ENCODE measurements around the gene PYGL. TPM values are rescaled to one million over a fixed set of nuclear protein-coding genes. Genes with fewer than 3 reads are reported as not detected.
A peak's percentile ranks its signal among the peaks of the same experiment; 100 is the strongest.
"Not testable (repeated sequence)": the region's sequence is repeated elsewhere in the genome, so short reads cannot be mapped to it uniquely, and the experiment has no call there.

PYGL gene
- total and polyA plus RNA-seq, 2 experiments from 2014 or later = 57.6 to 93.8 TPM

- Mint-ChIP-seq H3K4me3 (peak overlapping the region; percentile 92), H3K36me3 (ENCODE audit: low read depth) (peaks cover 12% of the 10 kb centered on the region), H3K27ac (no peak overlapping the region), H3K27me3 (ENCODE audit: insufficient read depth, low read depth, poor library complexity) (peaks cover 9% of the 10 kb centered on the region), H3K4me1 (peaks cover 8% of the 10 kb centered on the region), H3K9me3 (no peaks in the 10 kb centered on the region; the same call in 2 of the 3 replicates)
- Histone ChIP-seq H3K4me3 (peak overlapping the region; percentile 77), H3F3A (replicated peaks; ENCODE audit: low read depth) (peaks cover 5% of the 10 kb centered on the region; the same call in 1 of the 2 replicates), H3K4me1 (ENCODE audit: insufficient read depth) (peaks cover 11% of the 10 kb centered on the region), H3K4me2 (peak overlapping the region; percentile 99), H3K27me3 (ENCODE audit: insufficient read depth) (peaks cover 8% of the 10 kb centered on the region; the same call in 1 of the 2 replicates), H3K27ac (ENCODE audit: low read depth) (no peak overlapping the region), H2AFZ (peak overlapping the region; percentile 100), H4K20me1 (replicated peaks; ENCODE audit: insufficient read depth) (no peaks in the 10 kb centered on the region), H3K79me2 (replicated peaks; ENCODE audit: insufficient read depth) (peaks cover 6% of the 10 kb centered on the region), H3K36me3 (ENCODE audit: insufficient read depth) (0 out of 2 replicates have a peak, but pooled peaks cover 4% of the 10 kb centered on the region), H3K9me2 (ENCODE audit: insufficient read depth) (no peaks in the 10 kb centered on the region; the same call in 1 of the 2 replicates)
- no peak for TF ChIP-seq REST (IDR thresholded peaks at IDR 0.05; ENCODE audit: unreplicated experiment)
- TF ChIP-seq NANOG (IDR thresholded peaks at IDR 0.05; ENCODE audit: borderline replicate concordance) = no peak
- TF ChIP-seq, protein P1, sequence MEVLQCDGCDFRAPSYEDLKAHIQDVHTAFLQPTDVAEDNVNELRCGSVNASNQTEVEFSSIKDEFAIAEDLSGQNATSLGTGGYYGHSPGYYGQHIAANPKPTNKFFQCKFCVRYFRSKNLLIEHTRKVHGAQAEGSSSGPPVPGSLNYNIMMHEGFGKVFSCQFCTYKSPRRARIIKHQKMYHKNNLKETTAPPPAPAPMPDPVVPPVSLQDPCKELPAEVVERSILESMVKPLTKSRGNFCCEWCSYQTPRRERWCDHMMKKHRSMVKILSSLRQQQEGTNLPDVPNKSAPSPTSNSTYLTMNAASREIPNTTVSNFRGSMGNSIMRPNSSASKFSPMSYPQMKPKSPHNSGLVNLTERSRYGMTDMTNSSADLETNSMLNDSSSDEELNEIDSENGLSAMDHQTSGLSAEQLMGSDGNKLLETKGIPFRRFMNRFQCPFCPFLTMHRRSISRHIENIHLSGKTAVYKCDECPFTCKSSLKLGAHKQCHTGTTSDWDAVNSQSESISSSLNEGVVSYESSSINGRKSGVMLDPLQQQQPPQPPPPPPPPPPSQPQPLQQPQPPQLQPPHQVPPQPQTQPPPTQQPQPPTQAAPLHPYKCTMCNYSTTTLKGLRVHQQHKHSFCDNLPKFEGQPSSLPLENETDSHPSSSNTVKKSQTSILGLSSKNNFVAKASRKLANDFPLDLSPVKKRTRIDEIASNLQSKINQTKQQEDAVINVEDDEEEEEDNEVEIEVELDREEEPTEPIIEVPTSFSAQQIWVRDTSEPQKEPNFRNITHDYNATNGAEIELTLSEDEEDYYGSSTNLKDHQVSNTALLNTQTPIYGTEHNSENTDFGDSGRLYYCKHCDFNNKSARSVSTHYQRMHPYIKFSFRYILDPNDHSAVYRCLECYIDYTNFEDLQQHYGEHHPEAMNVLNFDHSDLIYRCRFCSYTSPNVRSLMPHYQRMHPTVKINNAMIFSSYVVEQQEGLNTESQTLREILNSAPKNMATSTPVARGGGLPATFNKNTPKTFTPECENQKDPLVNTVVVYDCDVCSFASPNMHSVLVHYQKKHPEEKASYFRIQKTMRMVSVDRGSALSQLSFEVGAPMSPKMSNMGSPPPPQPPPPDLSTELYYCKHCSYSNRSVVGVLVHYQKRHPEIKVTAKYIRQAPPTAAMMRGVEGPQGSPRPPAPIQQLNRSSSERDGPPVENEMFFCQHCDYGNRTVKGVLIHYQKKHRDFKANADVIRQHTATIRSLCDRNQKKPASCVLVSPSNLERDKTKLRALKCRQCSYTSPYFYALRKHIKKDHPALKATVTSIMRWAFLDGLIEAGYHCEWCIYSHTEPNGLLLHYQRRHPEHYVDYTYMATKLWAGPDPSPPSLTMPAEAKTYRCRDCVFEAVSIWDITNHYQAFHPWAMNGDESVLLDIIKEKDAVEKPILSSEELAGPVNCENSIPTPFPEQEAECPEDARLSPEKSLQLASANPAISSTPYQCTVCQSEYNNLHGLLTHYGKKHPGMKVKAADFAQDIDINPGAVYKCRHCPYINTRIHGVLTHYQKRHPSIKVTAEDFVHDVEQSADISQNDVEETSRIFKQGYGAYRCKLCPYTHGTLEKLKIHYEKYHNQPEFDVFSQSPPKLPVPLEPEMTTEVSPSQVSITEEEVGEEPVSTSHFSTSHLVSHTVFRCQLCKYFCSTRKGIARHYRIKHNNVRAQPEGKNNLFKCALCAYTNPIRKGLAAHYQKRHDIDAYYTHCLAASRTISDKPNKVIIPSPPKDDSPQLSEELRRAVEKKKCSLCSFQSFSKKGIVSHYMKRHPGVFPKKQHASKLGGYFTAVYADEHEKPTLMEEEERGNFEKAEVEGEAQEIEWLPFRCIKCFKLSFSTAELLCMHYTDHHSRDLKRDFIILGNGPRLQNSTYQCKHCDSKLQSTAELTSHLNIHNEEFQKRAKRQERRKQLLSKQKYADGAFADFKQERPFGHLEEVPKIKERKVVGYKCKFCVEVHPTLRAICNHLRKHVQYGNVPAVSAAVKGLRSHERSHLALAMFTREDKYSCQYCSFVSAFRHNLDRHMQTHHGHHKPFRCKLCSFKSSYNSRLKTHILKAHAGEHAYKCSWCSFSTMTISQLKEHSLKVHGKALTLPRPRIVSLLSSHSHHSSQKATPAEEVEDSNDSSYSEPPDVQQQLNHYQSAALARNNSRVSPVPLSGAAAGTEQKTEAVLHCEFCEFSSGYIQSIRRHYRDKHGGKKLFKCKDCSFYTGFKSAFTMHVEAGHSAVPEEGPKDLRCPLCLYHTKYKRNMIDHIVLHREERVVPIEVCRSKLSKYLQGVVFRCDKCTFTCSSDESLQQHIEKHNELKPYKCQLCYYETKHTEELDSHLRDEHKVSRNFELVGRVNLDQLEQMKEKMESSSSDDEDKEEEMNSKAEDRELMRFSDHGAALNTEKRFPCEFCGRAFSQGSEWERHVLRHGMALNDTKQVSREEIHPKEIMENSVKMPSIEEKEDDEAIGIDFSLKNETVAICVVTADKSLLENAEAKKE (CRISPR knock-in tag; IDR thresholded peaks at IDR 0.05) = no peak
- peak; percentile 42; the same call in 1 of the 2 replicates for TF ChIP-seq POLR2AphosphoS5 (IDR thresholded peaks at IDR 0.05; ENCODE audit: low read depth)
- TF ChIP-seq, protein P2, sequence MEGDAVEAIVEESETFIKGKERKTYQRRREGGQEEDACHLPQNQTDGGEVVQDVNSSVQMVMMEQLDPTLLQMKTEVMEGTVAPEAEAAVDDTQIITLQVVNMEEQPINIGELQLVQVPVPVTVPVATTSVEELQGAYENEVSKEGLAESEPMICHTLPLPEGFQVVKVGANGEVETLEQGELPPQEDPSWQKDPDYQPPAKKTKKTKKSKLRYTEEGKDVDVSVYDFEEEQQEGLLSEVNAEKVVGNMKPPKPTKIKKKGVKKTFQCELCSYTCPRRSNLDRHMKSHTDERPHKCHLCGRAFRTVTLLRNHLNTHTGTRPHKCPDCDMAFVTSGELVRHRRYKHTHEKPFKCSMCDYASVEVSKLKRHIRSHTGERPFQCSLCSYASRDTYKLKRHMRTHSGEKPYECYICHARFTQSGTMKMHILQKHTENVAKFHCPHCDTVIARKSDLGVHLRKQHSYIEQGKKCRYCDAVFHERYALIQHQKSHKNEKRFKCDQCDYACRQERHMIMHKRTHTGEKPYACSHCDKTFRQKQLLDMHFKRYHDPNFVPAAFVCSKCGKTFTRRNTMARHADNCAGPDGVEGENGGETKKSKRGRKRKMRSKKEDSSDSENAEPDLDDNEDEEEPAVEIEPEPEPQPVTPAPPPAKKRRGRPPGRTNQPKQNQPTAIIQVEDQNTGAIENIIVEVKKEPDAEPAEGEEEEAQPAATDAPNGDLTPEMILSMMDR (conservative IDR thresholded peaks at IDR 0.05; ENCODE audit: low read depth in 2 of 2) = 0 out of 4 replicates have a peak, but pooled peaks of 1 of the 2 experiments have one; percentile 4
- no peak for TF ChIP-seq JUNB (IDR thresholded peaks at IDR 0.05; ENCODE audit: unreplicated experiment)
- TF ChIP-seq, protein P3, sequence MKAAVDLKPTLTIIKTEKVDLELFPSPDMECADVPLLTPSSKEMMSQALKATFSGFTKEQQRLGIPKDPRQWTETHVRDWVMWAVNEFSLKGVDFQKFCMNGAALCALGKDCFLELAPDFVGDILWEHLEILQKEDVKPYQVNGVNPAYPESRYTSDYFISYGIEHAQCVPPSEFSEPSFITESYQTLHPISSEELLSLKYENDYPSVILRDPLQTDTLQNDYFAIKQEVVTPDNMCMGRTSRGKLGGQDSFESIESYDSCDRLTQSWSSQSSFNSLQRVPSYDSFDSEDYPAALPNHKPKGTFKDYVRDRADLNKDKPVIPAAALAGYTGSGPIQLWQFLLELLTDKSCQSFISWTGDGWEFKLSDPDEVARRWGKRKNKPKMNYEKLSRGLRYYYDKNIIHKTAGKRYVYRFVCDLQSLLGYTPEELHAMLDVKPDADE (IDR thresholded peaks at IDR 0.05) = no peak
- no peak for TF ChIP-seq EZH2 (IDR thresholded peaks at IDR 0.05; ENCODE audit: low read depth, unreplicated experiment)
- DNase-seq (ENCODE audit: low spot score) (peak; percentile 72), ATAC-seq (peak; percentile 66)
Measured at GRCh38 chr14:50943261-50943942, 881 bp downstream of the PYGL start.

DNA sequence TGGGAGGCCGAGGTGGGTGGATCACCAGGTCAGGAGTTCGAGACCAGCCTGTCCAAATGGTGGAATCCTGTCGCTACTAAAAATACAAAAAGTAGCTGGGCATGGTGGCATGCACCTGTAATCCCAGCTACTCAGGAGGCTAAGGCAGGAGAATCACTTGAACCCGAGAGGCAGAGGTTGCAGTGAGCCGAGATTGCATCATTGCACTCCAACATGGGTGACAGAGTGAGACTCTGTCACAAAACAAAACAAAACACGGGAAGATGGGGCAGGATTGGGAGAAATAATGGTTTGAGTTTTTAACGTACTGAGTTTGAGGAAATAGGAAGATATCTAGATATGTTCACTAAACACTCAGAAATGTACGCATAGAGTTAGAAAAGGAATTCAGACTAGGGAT, 2.6 kb downstream of the PYGL start:
- DNase-seq (ENCODE audit: low spot score); H3K36me3 ChIP-seq (ENCODE audit: insufficient read depth); ATAC-seq; H3F3A ChIP-seq (replicated peaks; ENCODE audit: low read depth); H3K27me3 ChIP-seq (ENCODE audit: insufficient read depth); H3K9me3 Mint-ChIP-seq; H2AFZ ChIP-seq; H3K27me3 Mint-ChIP-seq (ENCODE audit: insufficient read depth, low read depth, poor library complexity); H3K4me2 ChIP-seq; H3K9me2 ChIP-seq (ENCODE audit: insufficient read depth); H4K20me1 ChIP-seq (replicated peaks; ENCODE audit: insufficient read depth); H3K27ac ChIP-seq (ENCODE audit: low read depth); H3K4me3 ChIP-seq; H3K4me3 Mint-ChIP-seq; H3K4me1 Mint-ChIP-seq; H3K27ac Mint-ChIP-seq; H3K79me2 ChIP-seq (replicated peaks; ENCODE audit: insufficient read depth): not testable (repeated sequence)
- H3K36me3 Mint-ChIP-seq (ENCODE audit: low read depth) = peaks cover 12% of the 10 kb centered on the region
- peaks cover 11% of the 10 kb centered on the region for H3K4me1 ChIP-seq (ENCODE audit: insufficient read depth)

All from GM23338 (cell line).